HepG2 (cell line): ENCODE measurements around the gene USP28. TPM values are rescaled to one million over a fixed set of nuclear protein-coding genes. Genes with fewer than 3 reads are reported as not detected.

Experiments
- ATAC-seq: fragments of 200-7000 bp; cut with Tn5 transposase; 3 replicates; pipeline ENCODE4 v1.9.1; 2020; ENCODE audit warnings: mild to moderate bottlenecking, moderate library complexity
- BruUV-seq: library from RNA; stranded (reverse); fragments of 400-500 nt; replicated peaks from 2 replicates; lab custom pipeline; 2021; lab: Mats Ljungman, UMichigan
- CTCF ChIA-PET: fragments of 300-600 bp; formaldehyde crosslinking; extraction: SDS; loops from one replicate; lab custom pipeline; 2021; ENCODE audit warnings: low total read pairs, inconsistent platforms, low intra/inter-chr PET ratio; lab: Yijun Ruan, JAX
- POLR2A ChIA-PET: fragments of 350-600 bp; sonication (Branson Sonifier 250); formaldehyde crosslinking; loops from one replicate; lab custom pipeline; 2020; ENCODE audit warnings: antibody characterized with exemption, inconsistent platforms; lab: Yijun Ruan, JAX
- DNase-seq: peaks from one replicate; pipeline ENCODE4 v3.0.0-alpha.2; 2015; ENCODE audit warnings: low spot score
- FAIRE-seq: peaks from 3 replicates; lab custom pipeline; 2011; peaks lifted over from hg19 to GRCh38; lab: Jason Lieb, UNC
- H2AFZ ChIP-seq: one replicate; pipeline ENCODE4 v1.6.1; 2011; ENCODE audit warnings: low read length, inconsistent platforms
- H3K27ac ChIP-seq: fragments of 300-600 bp; 3 replicates; pipeline ENCODE4 v1.8.0; 2011; ENCODE audit warnings: mixed run types, mild to moderate bottlenecking, mixed read lengths, low read length, inconsistent platforms; ENCODE audit not compliant: insufficient read depth; ENCODE audit errors: extremely low read length
- H3K27me3 ChIP-seq, 2 experiments: fragments of 200-600 bp in 1 of 2; 2 replicates in 1 of 2; 3 replicates in 1 of 2; pipeline versions ENCODE4 v1.6.0 to v1.8.0; 2011; ENCODE audit warnings: low read length in 2 of 2, mild to moderate bottlenecking in 2 of 2, moderate library complexity in 2 of 2, inconsistent platforms in 1 of 2; ENCODE audit not compliant: insufficient read depth in 2 of 2, control insufficient read depth in 1 of 2
- H3K36me3 ChIP-seq, 2 experiments: fragments of 200-600 bp in 1 of 2; replicated peaks in 1 of 2; 2 replicates in 1 of 2; 3 replicates in 1 of 2; pipeline versions ENCODE4 v1.5.1 to v1.8.0; 2011; ENCODE audit warnings: low read length in 2 of 2, inconsistent platforms in 1 of 2; ENCODE audit not compliant: insufficient read depth in 2 of 2, control insufficient read depth in 1 of 2
- H3K4me1 ChIP-seq: 2 replicates; pipeline ENCODE4 v1.5.1; 2012; ENCODE audit warnings: low read length, inconsistent platforms; ENCODE audit not compliant: insufficient read depth
- H3K4me2 ChIP-seq: 2 replicates; pipeline ENCODE4 v1.6.0; 2011; ENCODE audit warnings: low read depth, low read length, inconsistent platforms
- H3K4me3 ChIP-seq, 3 experiments: fragments of 200-600 bp in 1 of 3; sonication (generic), shearing (Covaris generic) in 1 of 3; replicated peaks in 1 of 3; 2 replicates each; pipeline ENCODE4 v1.5.1; 2011 to 2016; ENCODE audit warnings: low read length in 3 of 3, inconsistent platforms in 2 of 3, low read depth in 2 of 3, mild to moderate bottlenecking in 2 of 3, control low read depth in 1 of 3, mixed read lengths in 1 of 3; ENCODE audit not compliant: insufficient read depth in 1 of 3
- H3K79me2 ChIP-seq: one replicate; pipeline ENCODE4 v1.6.1; 2011; ENCODE audit warnings: low read length, inconsistent platforms; ENCODE audit not compliant: insufficient read depth
- H3K9ac ChIP-seq: 2 replicates; pipeline ENCODE4 v1.6.0; 2011; ENCODE audit warnings: mild to moderate bottlenecking, low read depth, low read length, inconsistent platforms; ENCODE audit not compliant: insufficient read depth
- H3K9me3 ChIP-seq: 2 replicates; pipeline ENCODE4 v1.5.1; 2012; ENCODE audit warnings: mild to moderate bottlenecking, low read length
- H4K20me1 ChIP-seq: 2 replicates; pipeline ENCODE4 v1.6.0; 2011; ENCODE audit warnings: inconsistent platforms, mild to moderate bottlenecking, low read length, moderate library complexity; ENCODE audit not compliant: insufficient read depth
- CBX2 ChIP-seq, 2 experiments: fragments of 200-600 bp in 1 of 2; sonication (generic); formaldehyde crosslinking in 1 of 2; IDR thresholded peaks; 2 replicates each; pipeline versions ENCODE4 v1.7.0 to v1.8.1; 2018 to 2022; ENCODE audit warnings: low read depth in 2 of 2, low read length in 1 of 2, mild to moderate bottlenecking in 1 of 2, missing genetic modification reagents in 1 of 2
- FOSL2 ChIP-seq: sonication (generic); formaldehyde crosslinking; IDR thresholded peaks from 2 replicates; pipeline ENCODE4 v1.4.0; 2020; ENCODE audit warnings: missing genetic modification reagents
- FOXO1 ChIP-seq: sonication (generic); formaldehyde crosslinking; IDR thresholded peaks from 2 replicates; pipeline ENCODE4 v1.4.0; 2020; ENCODE audit warnings: missing genetic modification reagents
- MAFF ChIP-seq: IDR thresholded peaks from 2 replicates; pipeline ENCODE4 v1.6.1; 2011; ENCODE audit warnings: low read depth, low read length, improper control_type of control experiment
- MED1 ChIP-seq: sonication (generic); formaldehyde crosslinking; IDR thresholded peaks from 2 replicates; pipeline ENCODE4 v1.4.0; 2020; ENCODE audit warnings: missing genetic modification reagents
- MNT ChIP-seq: fragments of 450-650 bp; IDR thresholded peaks from 2 replicates; pipeline ENCODE4 v1.6.1; 2016
- NR2F6 ChIP-seq, 2 experiments: IDR thresholded peaks; 2 replicates each; pipeline ENCODE4 v1.6.1; 2016; ENCODE audit warnings: antibody characterized with exemption in 1 of 2, mild to moderate bottlenecking in 1 of 2
- SAFB2 ChIP-seq: sonication (generic); formaldehyde crosslinking; IDR thresholded peaks from 2 replicates; pipeline ENCODE4 v1.5.1; 2020; ENCODE audit warnings: missing genetic modification reagents, low read depth, mild to moderate bottlenecking, borderline replicate concordance
- ZBTB7B ChIP-seq: sonication (generic); formaldehyde crosslinking; IDR thresholded peaks from 2 replicates; pipeline ENCODE4 v1.4.0; 2020; ENCODE audit warnings: missing genetic modification reagents
- ZFX ChIP-seq: sonication (generic); formaldehyde crosslinking; IDR thresholded peaks from 2 replicates; pipeline ENCODE4 v1.4.0; 2020; ENCODE audit warnings: mild to moderate bottlenecking, low read depth, missing genetic modification reagents, moderate library complexity
- ZNF570 ChIP-seq: sonication (generic); formaldehyde crosslinking; IDR thresholded peaks from 2 replicates; pipeline ENCODE4 v1.4.0; 2020; ENCODE audit warnings: mild to moderate bottlenecking, missing genetic modification reagents, borderline replicate concordance
- ZNF577 ChIP-seq: sonication (generic); formaldehyde crosslinking; IDR thresholded peaks from 2 replicates; pipeline ENCODE4 v1.4.0; 2020; ENCODE audit warnings: mild to moderate bottlenecking, low read depth, missing genetic modification reagents, borderline replicate concordance
- ZNF672 ChIP-seq: sonication (generic); formaldehyde crosslinking; IDR thresholded peaks from 2 replicates; pipeline ENCODE4 v1.8.1; 2022; ENCODE audit warnings: missing genetic modification reagents
- ZNF747 ChIP-seq: sonication (generic); formaldehyde crosslinking; IDR thresholded peaks from 2 replicates; pipeline ENCODE4 v1.8.1; 2023; ENCODE audit warnings: missing genetic modification reagents, mild to moderate bottlenecking, borderline replicate concordance
- ZNF878 ChIP-seq: sonication (generic); formaldehyde crosslinking; IDR thresholded peaks from 2 replicates; pipeline ENCODE4 v1.8.1; 2023; ENCODE audit warnings: mild to moderate bottlenecking, missing genetic modification reagents, moderate library complexity
- WGBS: methylation state at CpG from one replicate; pipeline ENCODE4 v1.1.6; 2017; ENCODE audit warnings: low lambda C conversion rate; 5-methylcytosine and 5-hydroxymethylcytosine counted together
- in situ Hi-C: cut with HindIII; loops from 2 replicates; pipeline ENCODE4 v1.10.0; 2017; ENCODE audit warnings: low pct_unique_long_range_greater_than_20kb; ENCODE audit not compliant: extremely low pct_ligation_motif_present
- intact Hi-C: fragments of 100-400 bp; cut with micrococcal nuclease; formaldehyde crosslinking; loops from one replicate; pipeline ENCODE4 v1.10.0; 2022; ENCODE audit not compliant: unreplicated experiment
- polyA plus RNA-seq, 8 experiments: library from polyadenylated mRNA; depleted of rRNA in 3 of 8; stranded (reverse) in 7 of 8; unstranded in 1 of 8; fragments of >200 nt; fragmentation: Illumina TruSeq in 4 of 8; extraction: Trizol in 4 of 8; gene quantifications; 2 replicates each; pipeline versions ENCODE4 v1.2.1 to v1.2.3, GENCODE V29; 2011 to 2016; ENCODE audit warnings: low read depth in 4 of 8, missing spikeins in 1 of 8, mixed read lengths in 1 of 8; ENCODE audit not compliant: insufficient read depth in 1 of 8
- total RNA-seq, 5 experiments: library from RNA; depleted of rRNA; stranded (reverse); fragments of >200 nt; fragmentation: Illumina TruSeq; extraction: Trizol; gene quantifications; 2 replicates each; pipeline ENCODE4 v1.2.3, GENCODE V29; 2016; ENCODE audit warnings: low read depth in 1 of 5
- TF ChIP-seq, protein P1 (sequence below): sonication (generic); formaldehyde crosslinking; IDR thresholded peaks from 2 replicates; pipeline ENCODE4 v1.5.0; 2020; ENCODE audit warnings: mild to moderate bottlenecking, missing genetic modification reagents
- TF ChIP-seq, protein P2 (sequence below): sonication (generic); formaldehyde crosslinking; IDR thresholded peaks from 2 replicates; pipeline ENCODE4 v1.4.0; 2020; ENCODE audit warnings: missing genetic modification reagents, mild to moderate bottlenecking, borderline replicate concordance
- TF ChIP-seq, protein P3 (sequence below): IDR thresholded peaks from 2 replicates; pipeline ENCODE4 v1.6.1; 2016; ENCODE audit warnings: missing compliant biosample characterization, missing genetic modification reagents, borderline replicate concordance

Gene USP28
- total and polyA plus RNA-seq, 2 of the 13 experiments (the other 11 are each of a cell fraction or from before 2014, with no cell fraction given), result 29.6 to 34.3 TPM

DNA sequence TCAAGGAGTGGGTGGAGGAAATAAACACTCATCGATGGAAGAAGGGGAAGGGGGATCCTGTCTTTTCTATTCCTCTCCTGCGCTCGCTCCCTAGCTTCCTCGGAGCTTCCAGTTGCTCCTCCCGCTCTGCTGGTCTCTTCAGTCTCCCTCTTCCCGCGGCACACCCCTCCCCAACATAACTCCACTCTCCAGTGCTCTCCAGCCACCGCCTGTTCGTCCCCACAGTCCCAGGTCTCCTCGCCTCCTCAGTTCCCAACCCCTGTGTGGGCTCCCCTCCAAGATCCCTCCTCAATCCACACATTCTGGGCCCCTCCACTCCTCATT lies 102.3 kb downstream of the USP28 start:
- Histone ChIP-seq H3K4me1 (peaks cover 16% of the 10 kb centered on the region), H3K9me3 (no peaks in the 10 kb centered on the region), H3K4me2 (peak overlapping the region; percentile 81), H3K9ac (peak overlapping the region; percentile 92), H3K27ac (peak overlapping the region; percentile 77), H3K4me3 (peak overlapping the region; percentile 81 to 98 (median 96)), H3K79me2 (peaks cover 22% of the 10 kb centered on the region), H2AFZ (peak overlapping the region; percentile 39), H4K20me1 (no peaks in the 10 kb centered on the region), H3K36me3 (peaks cover 2 to 17% of the 10 kb centered on the region in 2 experiments; a peak in 4 of 5 replicates), H3K27me3 (peaks cover 0 to 5% of the 10 kb centered on the region in 2 experiments; a peak in 2 of 5 replicates)
- WGBS, result 2% methylated on average over 10 of the region's 10 CpGs
- intact Hi-C loops, result no loop called here
- in situ Hi-C loops, result no loop called here
- ChIA-PET CTCF (no interaction called here), POLR2A (interaction anchor here (1.1 kb wide), 1 partner anchor 14 kb away, joined by 3 read pairs; no protein-coding TSS in a partner anchor)
- DNase-seq, result peak; percentile 6
- peak; percentile 76 for ATAC-seq
- no TSS peak for BruUV-seq
- FAIRE-seq, result no peak
- TF ChIP-seq, protein P1, sequence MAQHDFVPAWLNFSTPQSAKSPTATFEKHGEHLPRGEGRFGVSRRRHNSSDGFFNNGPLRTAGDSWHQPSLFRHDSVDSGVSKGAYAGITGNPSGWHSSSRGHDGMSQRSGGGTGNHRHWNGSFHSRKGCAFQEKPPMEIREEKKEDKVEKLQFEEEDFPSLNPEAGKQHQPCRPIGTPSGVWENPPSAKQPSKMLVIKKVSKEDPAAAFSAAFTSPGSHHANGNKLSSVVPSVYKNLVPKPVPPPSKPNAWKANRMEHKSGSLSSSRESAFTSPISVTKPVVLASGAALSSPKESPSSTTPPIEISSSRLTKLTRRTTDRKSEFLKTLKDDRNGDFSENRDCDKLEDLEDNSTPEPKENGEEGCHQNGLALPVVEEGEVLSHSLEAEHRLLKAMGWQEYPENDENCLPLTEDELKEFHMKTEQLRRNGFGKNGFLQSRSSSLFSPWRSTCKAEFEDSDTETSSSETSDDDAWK (CRISPR knock-in tag), result no peak
- TF ChIP-seq MED1 (CRISPR knock-in tag), result no peak
- TF ChIP-seq, protein P2, sequence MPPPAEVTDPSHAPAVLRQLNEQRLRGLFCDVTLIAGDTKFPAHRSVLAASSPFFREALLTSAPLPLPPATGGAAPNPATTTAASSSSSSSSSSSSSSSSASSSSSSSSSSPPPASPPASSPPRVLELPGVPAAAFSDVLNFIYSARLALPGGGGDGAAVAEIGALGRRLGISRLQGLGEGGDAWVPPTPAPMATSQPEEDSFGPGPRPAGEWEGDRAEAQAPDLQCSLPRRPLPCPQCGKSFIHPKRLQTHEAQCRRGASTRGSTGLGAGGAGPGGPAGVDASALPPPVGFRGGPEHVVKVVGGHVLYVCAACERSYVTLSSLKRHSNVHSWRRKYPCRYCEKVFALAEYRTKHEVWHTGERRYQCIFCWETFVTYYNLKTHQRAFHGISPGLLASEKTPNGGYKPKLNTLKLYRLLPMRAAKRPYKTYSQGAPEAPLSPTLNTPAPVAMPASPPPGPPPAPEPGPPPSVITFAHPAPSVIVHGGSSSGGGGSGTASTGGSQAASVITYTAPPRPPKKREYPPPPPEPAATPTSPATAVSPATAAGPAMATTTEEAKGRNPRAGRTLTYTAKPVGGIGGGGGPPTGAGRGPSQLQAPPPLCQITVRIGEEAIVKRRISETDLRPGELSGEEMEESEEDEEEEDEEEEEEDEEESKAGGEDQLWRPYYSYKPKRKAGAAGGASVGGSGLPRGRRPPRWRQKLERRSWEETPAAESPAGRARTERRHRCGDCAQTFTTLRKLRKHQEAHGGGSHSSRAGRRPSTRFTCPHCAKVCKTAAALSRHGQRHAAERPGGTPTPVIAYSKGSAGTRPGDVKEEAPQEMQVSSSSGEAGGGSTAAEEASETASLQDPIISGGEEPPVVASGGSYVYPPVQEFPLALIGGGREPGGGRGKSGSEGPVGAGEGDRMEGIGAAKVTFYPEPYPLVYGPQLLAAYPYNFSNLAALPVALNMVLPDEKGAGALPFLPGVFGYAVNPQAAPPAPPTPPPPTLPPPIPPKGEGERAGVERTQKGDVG, result no peak
- 0 out of 2 replicates have a peak, but pooled peaks have one; percentile 45 for TF ChIP-seq ZNF878 (CRISPR knock-in tag)
- no peak for TF ChIP-seq CBX2 (IDR thresholded peaks at IDR 0.05; ENCODE audit: low read depth, low read length)
- TF ChIP-seq CBX2 (CRISPR knock-in tag; IDR thresholded peaks at IDR 0.05; ENCODE audit: low read depth), result no peak
- 0 out of 2 replicates have a peak, but pooled peaks have one; percentile 3 for TF ChIP-seq ZBTB7B
- TF ChIP-seq ZNF577 (CRISPR knock-in tag), result no peak
- TF ChIP-seq ZFX (CRISPR knock-in tag), result no peak
- no peak for TF ChIP-seq MNT
- no peak for TF ChIP-seq FOXO1 (CRISPR knock-in tag)
- TF ChIP-seq FOSL2 (CRISPR knock-in tag), result no peak
- TF ChIP-seq, protein P3, sequence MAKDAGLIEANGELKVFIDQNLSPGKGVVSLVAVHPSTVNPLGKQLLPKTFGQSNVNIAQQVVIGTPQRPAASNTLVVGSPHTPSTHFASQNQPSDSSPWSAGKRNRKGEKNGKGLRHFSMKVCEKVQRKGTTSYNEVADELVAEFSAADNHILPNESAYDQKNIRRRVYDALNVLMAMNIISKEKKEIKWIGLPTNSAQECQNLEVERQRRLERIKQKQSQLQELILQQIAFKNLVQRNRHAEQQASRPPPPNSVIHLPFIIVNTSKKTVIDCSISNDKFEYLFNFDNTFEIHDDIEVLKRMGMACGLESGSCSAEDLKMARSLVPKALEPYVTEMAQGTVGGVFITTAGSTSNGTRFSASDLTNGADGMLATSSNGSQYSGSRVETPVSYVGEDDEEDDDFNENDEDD, result no peak
- no peak for TF ChIP-seq MAFF
- TF ChIP-seq ZNF672, result no peak
- TF ChIP-seq NR2F6 (IDR thresholded peaks at IDR 0.05), result no peak
- TF ChIP-seq NR2F6 (CRISPR knock-in tag; IDR thresholded peaks at IDR 0.05), result no peak
- TF ChIP-seq ZNF570 (CRISPR knock-in tag), result no peak
- no peak for TF ChIP-seq SAFB2
- TF ChIP-seq ZNF747, result 0 out of 2 replicates have a peak, but pooled peaks have one; percentile 50
